DOHH2 (cell line): ENCODE results near the gene GLIS2.

Source experiments
- H3F3A ChIP-seq: fragments of 200-600 bp; sonication (generic), shearing (Covaris generic); 2 replicates; pipeline ENCODE4 v1.6.0; 2016; ENCODE audit warnings: antibody characterized with exemption, mild to moderate bottlenecking; ENCODE audit not compliant: control insufficient read depth, insufficient read depth
- H3K27ac ChIP-seq: fragments of 200-600 bp; sonication (generic); 2 replicates; pipeline ENCODE4 v1.5.1; 2014; ENCODE audit warnings: low read depth, mild to moderate bottlenecking, low read length, moderate library complexity
- H3K27me3 ChIP-seq: fragments of 200-600 bp; sonication (generic); 2 replicates; pipeline ENCODE4 v1.6.1; 2014; ENCODE audit warnings: mild to moderate bottlenecking, low read length, mixed read lengths; ENCODE audit not compliant: control insufficient read depth
- H3K36me3 ChIP-seq: fragments of 200-600 bp; sonication (generic); 2 replicates; pipeline ENCODE4 v1.6.1; 2014; ENCODE audit warnings: mild to moderate bottlenecking, low read length, moderate library complexity, mixed read lengths; ENCODE audit not compliant: control insufficient read depth
- H3K4me1 ChIP-seq: fragments of 200-600 bp; sonication (generic); 2 replicates; pipeline ENCODE4 v1.6.1; 2014; ENCODE audit warnings: mild to moderate bottlenecking, low read length, mixed read lengths; ENCODE audit not compliant: control insufficient read depth
- H3K4me2 ChIP-seq: fragments of 200-600 bp; sonication (generic); 2 replicates; pipeline ENCODE4 v1.6.0; 2014; ENCODE audit warnings: mild to moderate bottlenecking, low read length, moderate library complexity
- H3K4me3 ChIP-seq: fragments of 200-600 bp; sonication (generic); 2 replicates; pipeline ENCODE4 v1.5.1; 2014; ENCODE audit warnings: mild to moderate bottlenecking, low read length, mixed read lengths
- H3K79me2 ChIP-seq: fragments of 200-600 bp; sonication (generic); 2 replicates; pipeline ENCODE4 v1.6.1; 2014; ENCODE audit warnings: mild to moderate bottlenecking, low read length, mixed read lengths; ENCODE audit not compliant: control insufficient read depth
- H3K9me2 ChIP-seq: fragments of 200-600 bp; sonication (generic); replicated peaks from 2 replicates; pipeline ENCODE4 v1.6.1; 2014; ENCODE audit warnings: mild to moderate bottlenecking, low read length, mixed read lengths; ENCODE audit not compliant: control insufficient read depth
- H3K9me3 ChIP-seq: fragments of 200-600 bp; sonication (generic); 2 replicates; pipeline ENCODE4 v1.6.1; 2014; ENCODE audit warnings: antibody characterized with exemption, low read length, mixed read lengths; ENCODE audit not compliant: control insufficient read depth, insufficient read depth
- H4K20me1 ChIP-seq: fragments of 200-600 bp; sonication (generic); 2 replicates; pipeline ENCODE4 v1.6.0; 2014; ENCODE audit warnings: low read depth, mild to moderate bottlenecking, antibody characterized with exemption, low read length, moderate library complexity; ENCODE audit not compliant: control insufficient read depth, insufficient read depth
- CTCF ChIP-seq: fragments of 200-600 bp; sonication (generic); IDR thresholded peaks from one replicate; pipeline ENCODE4 v1.5.1; 2014; ENCODE audit warnings: antibody characterized with exemption, mild to moderate bottlenecking, low read depth, low read length; ENCODE audit not compliant: poor library complexity, severe bottlenecking
- EZH2phosphoT487 ChIP-seq: fragments of 200-600 bp; sonication (generic); IDR thresholded peaks from 2 replicates; pipeline ENCODE4 v1.6.1; 2017; ENCODE audit warnings: borderline replicate concordance, mild to moderate bottlenecking, antibody characterized with exemption, low read length, moderate library complexity, mixed read lengths

The GLIS2 gene

GRCh38 chr16:4273858-4274311, 42.0 kb upstream of the GLIS2 start:
- Histone ChIP-seq H3K79me2 (peaks cover 42% of the 10 kb centered on the region), H3K4me2 (peak overlapping the region; percentile 100), H3K4me1 (peaks cover 24% of the 10 kb centered on the region), H3K9me2 (no peaks in the 10 kb centered on the region), H3K4me3 (peak overlapping the region; percentile 99), H3F3A (peaks cover 10% of the 10 kb centered on the region), H3K9me3 (no peaks in the 10 kb centered on the region), H3K36me3 (peaks cover 27% of the 10 kb centered on the region), H3K27ac (peak overlapping the region; percentile 91), H4K20me1 (no peaks in the 10 kb centered on the region), H3K27me3 (no peaks in the 10 kb centered on the region)
- TF ChIP-seq CTCF, result peak; percentile 31
- TF ChIP-seq EZH2phosphoT487, result no peak

DNA sequence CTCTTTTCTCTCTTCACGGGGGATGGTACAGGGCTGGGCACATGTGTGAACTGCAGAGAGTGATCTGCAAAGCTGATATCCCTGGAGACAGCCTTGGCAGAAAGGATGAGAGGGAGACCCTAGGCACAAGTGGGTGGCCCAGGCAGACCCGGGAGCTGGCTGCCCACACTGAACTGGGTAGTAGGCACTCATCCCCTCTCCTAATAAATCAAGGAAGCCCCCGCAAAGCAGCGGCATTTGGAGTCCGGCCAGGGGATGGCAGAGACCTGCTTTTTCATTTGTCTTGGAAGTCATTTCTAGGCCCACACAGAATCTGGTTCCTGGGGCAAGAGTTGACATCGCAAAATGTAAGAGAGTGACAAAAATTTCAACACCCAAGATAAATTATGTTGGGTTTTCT, 40.0 kb upstream of the GLIS2 start:
- no peak for TF ChIP-seq EZH2phosphoT487
- no peak for TF ChIP-seq CTCF
- Histone ChIP-seq H3K4me1 (peaks cover 15% of the 10 kb centered on the region), H3K4me3 (no peak overlapping the region), H3K79me2 (peaks cover 22% of the 10 kb centered on the region), H3K27ac (no peak overlapping the region), H3K9me3 (no peaks in the 10 kb centered on the region), H4K20me1 (no peaks in the 10 kb centered on the region), H3K9me2 (no peaks in the 10 kb centered on the region), H3K36me3 (peaks cover 12% of the 10 kb centered on the region), H3F3A (peaks cover 10% of the 10 kb centered on the region), H3K27me3 (no peaks in the 10 kb centered on the region), H3K4me2 (no peak overlapping the region)

DNA sequence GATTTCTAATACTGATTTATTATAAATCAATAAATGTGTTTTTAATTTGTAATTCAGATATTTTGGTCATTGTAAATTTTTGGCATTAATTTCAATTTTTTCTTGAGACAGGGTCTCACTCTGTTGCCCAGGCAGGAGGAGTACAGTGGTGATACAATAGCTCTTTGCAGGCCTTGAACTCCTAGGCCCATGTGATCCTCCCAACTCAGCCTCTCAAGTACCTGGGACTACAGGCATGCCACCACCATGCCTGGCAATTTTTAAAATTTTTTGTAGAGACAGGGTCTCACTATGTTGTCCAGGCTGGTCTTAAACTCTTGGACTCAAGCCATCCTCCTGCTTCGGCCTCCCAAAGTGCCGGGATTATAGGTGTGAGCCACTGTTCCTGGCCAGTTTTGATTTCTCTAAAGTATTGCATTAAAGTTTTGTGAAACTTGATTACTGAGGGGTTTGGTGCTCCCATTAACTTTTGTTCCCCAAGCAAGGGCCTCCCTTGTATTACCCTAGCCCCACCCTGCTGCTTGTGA, 37.8 kb upstream of the GLIS2 start:
- no peaks in the 10 kb centered on the region for H3K9me2 ChIP-seq
- no peak for TF ChIP-seq EZH2phosphoT487
- TF ChIP-seq CTCF, result no peak
- H3K4me1 ChIP-seq, result peaks cover 8% of the 10 kb centered on the region

GRCh38 chr16:4280625-4281024, 35.2 kb upstream of the GLIS2 start:
- H3K27ac ChIP-seq, result no peak overlapping the region
- no peaks in the 10 kb centered on the region for H3F3A ChIP-seq
- no peaks in the 10 kb centered on the region for H3K79me2 ChIP-seq
- H4K20me1 ChIP-seq, result no peaks in the 10 kb centered on the region
- no peak overlapping the region for H3K4me3 ChIP-seq
- H3K27me3 ChIP-seq, result no peaks in the 10 kb centered on the region; the same call in 1 of the 2 replicates
- H3K9me3 ChIP-seq, result no peaks in the 10 kb centered on the region
- no peaks in the 10 kb centered on the region for H3K36me3 ChIP-seq
- H3K4me1 ChIP-seq, result no peaks in the 10 kb centered on the region
- H3K9me2 ChIP-seq, result no peaks in the 10 kb centered on the region
- no peak overlapping the region for H3K4me2 ChIP-seq
- no peak for TF ChIP-seq EZH2phosphoT487
- TF ChIP-seq CTCF, result no peak

More for the DNA sequence above, 37.8 kb upstream of the GLIS2 start:
- peaks cover 5% of the 10 kb centered on the region; the same call in 1 of the 2 replicates for H3K79me2 ChIP-seq
- no peaks in the 10 kb centered on the region; the same call in 1 of the 2 replicates for H3K27me3 ChIP-seq
- no peaks in the 10 kb centered on the region for H3K9me3 ChIP-seq
- no peaks in the 10 kb centered on the region for H4K20me1 ChIP-seq
- H3K4me3 ChIP-seq, result no peak overlapping the region
- H3F3A ChIP-seq, result peaks cover 10% of the 10 kb centered on the region
- no peak overlapping the region for H3K4me2 ChIP-seq
- H3K36me3 ChIP-seq, result no peaks in the 10 kb centered on the region
- no peak overlapping the region for H3K27ac ChIP-seq
